OCI-LY3 (cell line): ENCODE results near the gene TP63.
"Not testable (repeated sequence)": the region's sequence is repeated elsewhere in the genome, so short reads cannot be mapped to it uniquely, and the experiment has no call there.

Experiments used
- EZH2phosphoT487 ChIP-seq: fragments of 200-600 bp; shearing (Covaris generic); IDR thresholded peaks from 2 replicates; pipeline ENCODE4 v1.6.1; 2018; ENCODE audit warnings: antibody characterized with exemption, mixed run types, low read depth
- TF ChIP-seq, protein P1 (sequence below): fragments of 200-600, 300-600 bp; sonication (generic); IDR thresholded peaks from 2 replicates; pipeline ENCODE4 v1.5.1; 2014; ENCODE audit warnings: antibody characterized with exemption, low read length, low read depth

DNA sequence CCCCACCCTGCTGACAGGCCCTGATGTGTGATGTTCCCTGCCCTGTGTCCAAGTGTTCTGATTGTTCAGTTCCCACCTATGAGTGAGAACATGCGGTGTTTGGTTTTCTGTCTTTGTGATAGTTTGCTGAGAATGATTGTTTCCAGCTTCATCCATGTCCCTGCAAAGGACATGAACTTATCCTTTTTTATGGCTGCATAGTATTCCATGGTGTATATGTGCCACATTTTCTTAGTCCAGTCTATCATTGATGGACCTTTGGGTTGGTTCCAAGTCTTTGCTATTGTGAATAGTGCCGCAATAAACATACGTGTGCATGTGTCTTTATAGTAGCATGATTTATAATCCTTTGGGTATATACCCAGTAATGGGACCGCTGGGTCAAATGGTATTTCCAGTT lies 119.8 kb downstream of the TP63 start:
- TF ChIP-seq, protein P1, sequence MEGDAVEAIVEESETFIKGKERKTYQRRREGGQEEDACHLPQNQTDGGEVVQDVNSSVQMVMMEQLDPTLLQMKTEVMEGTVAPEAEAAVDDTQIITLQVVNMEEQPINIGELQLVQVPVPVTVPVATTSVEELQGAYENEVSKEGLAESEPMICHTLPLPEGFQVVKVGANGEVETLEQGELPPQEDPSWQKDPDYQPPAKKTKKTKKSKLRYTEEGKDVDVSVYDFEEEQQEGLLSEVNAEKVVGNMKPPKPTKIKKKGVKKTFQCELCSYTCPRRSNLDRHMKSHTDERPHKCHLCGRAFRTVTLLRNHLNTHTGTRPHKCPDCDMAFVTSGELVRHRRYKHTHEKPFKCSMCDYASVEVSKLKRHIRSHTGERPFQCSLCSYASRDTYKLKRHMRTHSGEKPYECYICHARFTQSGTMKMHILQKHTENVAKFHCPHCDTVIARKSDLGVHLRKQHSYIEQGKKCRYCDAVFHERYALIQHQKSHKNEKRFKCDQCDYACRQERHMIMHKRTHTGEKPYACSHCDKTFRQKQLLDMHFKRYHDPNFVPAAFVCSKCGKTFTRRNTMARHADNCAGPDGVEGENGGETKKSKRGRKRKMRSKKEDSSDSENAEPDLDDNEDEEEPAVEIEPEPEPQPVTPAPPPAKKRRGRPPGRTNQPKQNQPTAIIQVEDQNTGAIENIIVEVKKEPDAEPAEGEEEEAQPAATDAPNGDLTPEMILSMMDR = not testable (repeated sequence)
- TF ChIP-seq EZH2phosphoT487 = not testable (repeated sequence)
